GM13976 (cell line): ENCODE data around the gene PRAMEF5.
"Not testable (repeated sequence)": the region's sequence is repeated elsewhere in the genome, so short reads cannot be mapped to it uniquely, and the experiment has no call there.

Experiments
- DNase-seq: peaks from one replicate; pipeline ENCODE4 v3.0.0; 2012; ENCODE audit warnings: low spot score
- in situ Hi-C: fragments of 300-500 bp; cut with MboI; formaldehyde crosslinking; loops from one replicate; pipeline ENCODE4 v1.12.0; 2022; ENCODE audit warnings: low sequenced_read_pairs, mixed read lengths, inconsistent platforms; ENCODE audit not compliant: unreplicated experiment

The PRAMEF5 gene

DNA sequence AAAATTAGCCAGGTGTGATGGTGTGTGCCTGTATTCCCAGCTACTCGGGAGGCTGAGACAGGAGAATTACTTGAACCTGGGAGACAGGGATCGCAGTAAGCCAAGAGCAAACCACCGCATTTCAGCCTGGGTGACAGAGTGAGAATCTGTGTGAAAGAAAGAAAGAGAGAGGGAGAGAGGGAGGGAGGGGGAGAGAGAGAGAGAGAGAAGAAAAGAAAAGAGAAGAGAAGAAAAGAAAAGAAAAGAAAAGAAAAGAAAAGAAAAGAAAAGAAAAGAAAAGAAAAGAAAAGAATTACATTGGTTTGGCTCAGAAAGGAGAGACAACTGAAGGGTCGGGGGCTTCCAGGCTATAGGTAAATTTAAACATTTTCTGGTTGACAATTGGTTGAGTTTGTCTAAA lies 14.4 kb upstream of the PRAMEF5 start:
- not testable (repeated sequence) for DNase-seq
- in situ Hi-C loops = loop anchor here (25.0 kb wide), 1 partner anchor 452 kb away; the partner anchor contains the start of gene PRAMEF1

- not testable (repeated sequence) for DNase-seq
- in situ Hi-C loops = loop anchor here (25.0 kb wide), 1 partner anchor 456 kb away; the partner anchor contains the start of gene PRAMEF1
Measured at GRCh38 chr1:13243536-13244263, 10.3 kb upstream of the PRAMEF5 start.

DNA sequence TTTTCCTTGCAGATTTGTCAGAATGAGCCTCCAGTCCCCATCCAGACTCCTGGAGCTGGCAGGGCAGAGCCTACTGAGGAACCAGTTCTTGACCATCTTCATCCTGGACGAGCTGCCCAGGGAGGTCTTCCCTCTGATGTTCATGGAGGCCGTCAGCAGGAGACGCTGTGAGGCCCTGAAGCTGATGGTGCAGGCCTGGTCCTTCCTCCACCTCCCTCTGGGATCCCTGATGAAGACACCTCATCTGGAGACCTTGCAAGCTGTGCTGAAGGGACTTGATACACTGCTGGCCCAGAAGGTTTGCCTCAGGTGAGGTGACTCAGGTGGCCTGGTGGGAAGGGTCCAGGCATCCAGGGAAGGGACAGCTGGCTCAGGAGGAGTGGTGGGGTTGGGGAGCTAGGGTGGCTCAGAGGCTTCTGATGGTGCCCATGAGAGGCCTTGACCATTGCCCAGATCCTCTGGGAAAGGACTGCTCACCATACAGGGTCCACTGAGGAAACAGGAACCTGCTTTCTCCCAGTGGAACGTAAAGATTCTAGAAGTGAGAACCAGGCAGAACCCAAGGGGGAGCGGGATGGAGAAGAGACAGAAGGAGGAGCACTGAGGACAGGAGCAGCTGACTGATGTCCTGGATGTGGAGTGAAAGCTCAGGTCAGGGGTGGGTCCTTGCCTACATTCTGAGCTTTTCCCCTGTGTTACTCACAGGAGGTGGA lies 8.0 kb upstream of the PRAMEF5 start:
- in situ Hi-C loops = loop anchor here (25.0 kb wide), 1 partner anchor 459 kb away; the partner anchor contains the start of gene PRAMEF1
- DNase-seq = not testable (repeated sequence)

GRCh38 chr1:13246554-13246871 lies 7.5 kb upstream of the PRAMEF5 start:
- not testable (repeated sequence) for DNase-seq
- in situ Hi-C loops = loop anchor here (25.0 kb wide), 1 partner anchor 459 kb away; the partner anchor contains the start of gene PRAMEF1

- in situ Hi-C loops = loop anchor here (25.0 kb wide), 1 partner anchor 460 kb away; the partner anchor contains the start of gene PRAMEF1
- not testable (repeated sequence) for DNase-seq
Measured at GRCh38 chr1:13247122-13247521, 6.9 kb upstream of the PRAMEF5 start.

DNA sequence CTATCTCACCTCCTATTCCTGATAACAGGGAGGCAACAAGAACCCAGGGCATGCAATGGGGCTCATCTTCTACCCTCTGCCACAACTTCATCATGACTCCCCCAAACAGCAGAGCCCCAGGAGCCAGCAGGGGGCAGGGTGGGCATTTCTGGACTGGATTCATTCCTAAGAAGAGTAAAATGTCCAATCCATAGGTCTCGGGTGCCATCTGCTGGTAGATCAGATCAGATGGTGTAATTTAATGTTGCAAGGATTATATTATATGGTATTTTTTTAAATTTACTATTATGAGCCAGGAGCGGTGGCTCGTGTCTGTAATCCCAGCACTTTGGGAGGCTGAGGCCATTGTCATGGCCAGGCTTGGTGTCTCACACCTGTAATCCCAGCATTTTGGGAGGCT lies 11.1 kb downstream of the PRAMEF5 start:
- in situ Hi-C loops, DNase-seq: not testable (repeated sequence)

DNA sequence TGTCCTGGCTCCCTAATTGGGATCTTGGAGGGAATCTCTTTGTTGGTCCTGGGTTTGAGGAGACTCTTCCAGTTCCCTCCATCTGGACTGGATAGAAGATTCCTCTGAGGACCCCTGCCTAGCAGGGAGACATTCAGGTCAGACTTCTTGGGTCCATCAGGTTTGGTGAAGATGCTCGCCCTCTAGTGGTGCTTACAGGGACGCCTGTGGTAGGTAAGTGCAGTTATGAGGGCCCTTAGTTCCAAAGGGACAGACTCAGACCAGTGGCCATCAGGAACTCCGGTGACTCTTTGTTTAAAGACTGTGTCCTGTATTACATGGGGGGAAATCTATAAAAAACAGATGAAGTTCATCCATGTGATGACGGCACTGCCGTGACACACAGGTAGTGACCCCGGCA lies 23.0 kb downstream of the PRAMEF5 start:
- DNase-seq, in situ Hi-C loops: not testable (repeated sequence)

- DNase-seq, in situ Hi-C loops: not testable (repeated sequence)
Measured at GRCh38 chr1:13279617-13280016, 25.6 kb downstream of the PRAMEF5 start.

DNA sequence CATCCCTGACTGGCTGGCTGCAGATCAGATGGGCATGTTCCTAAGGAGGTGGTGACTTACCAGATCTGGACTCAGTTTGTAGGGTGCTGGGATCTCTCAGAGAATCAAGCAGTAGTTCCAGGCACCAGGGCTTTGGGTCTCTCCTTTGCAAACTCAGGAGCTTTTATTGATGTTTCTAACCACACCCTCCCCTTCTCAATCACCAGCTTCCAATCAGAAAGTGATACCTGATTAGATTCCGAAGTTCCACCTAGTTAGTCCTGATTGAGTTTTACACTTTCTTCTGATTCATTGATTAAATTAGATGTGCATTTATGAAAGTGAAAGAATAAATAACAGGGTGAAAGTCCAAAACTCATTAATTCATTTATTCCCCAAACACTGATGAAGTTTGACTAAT lies 31.0 kb downstream of the PRAMEF5 start, which contains the start of gene PRAMEF8:
Gene PRAMEF8, minus strand, starts transcription at position 101 of the 400 bp plus-strand sequence. CDS start 1,046 bp downstream, outside the sequence.
- in situ Hi-C loops = not testable (repeated sequence)

GRCh38 chr1:13289030-13289429 lies 35.0 kb downstream of the PRAMEF5 start:
- in situ Hi-C loops = not testable (repeated sequence)

More for the DNA sequence above, 31.0 kb downstream of the PRAMEF5 start, which contains the start of gene PRAMEF8:
- not testable (repeated sequence) for DNase-seq

GRCh38 chr1:13297216-13297931 lies 43.4 kb downstream of the PRAMEF5 start:
- in situ Hi-C loops, DNase-seq: not testable (repeated sequence)

More at GRCh38 chr1:13289030-13289429, 35.0 kb downstream of the PRAMEF5 start:
- not testable (repeated sequence) for DNase-seq

DNA sequence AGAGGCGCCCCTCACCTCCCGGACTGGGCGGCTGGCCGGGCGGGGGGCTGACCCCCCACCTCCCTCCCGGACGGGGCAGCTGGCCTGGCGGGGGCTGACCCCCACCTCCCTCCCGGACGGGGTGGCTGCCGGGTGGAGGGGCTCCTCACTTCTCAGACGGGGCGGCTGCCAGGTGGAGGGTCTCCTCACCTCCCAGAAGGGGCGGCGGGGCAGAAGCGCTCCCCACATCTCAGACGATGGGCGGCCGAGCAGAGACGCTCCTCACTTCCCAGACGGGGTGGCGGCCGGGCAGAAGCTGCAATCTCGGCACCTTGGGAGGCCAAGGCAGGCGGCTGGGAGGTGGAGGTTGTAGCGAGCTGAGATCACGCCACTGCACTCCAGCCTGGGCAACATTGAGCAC lies 44.7 kb downstream of the PRAMEF5 start:
- in situ Hi-C loops, DNase-seq: not testable (repeated sequence)

GRCh38 chr1:13302197-13302596 lies 48.2 kb downstream of the PRAMEF5 start:
- DNase-seq, in situ Hi-C loops: not testable (repeated sequence)

DNA sequence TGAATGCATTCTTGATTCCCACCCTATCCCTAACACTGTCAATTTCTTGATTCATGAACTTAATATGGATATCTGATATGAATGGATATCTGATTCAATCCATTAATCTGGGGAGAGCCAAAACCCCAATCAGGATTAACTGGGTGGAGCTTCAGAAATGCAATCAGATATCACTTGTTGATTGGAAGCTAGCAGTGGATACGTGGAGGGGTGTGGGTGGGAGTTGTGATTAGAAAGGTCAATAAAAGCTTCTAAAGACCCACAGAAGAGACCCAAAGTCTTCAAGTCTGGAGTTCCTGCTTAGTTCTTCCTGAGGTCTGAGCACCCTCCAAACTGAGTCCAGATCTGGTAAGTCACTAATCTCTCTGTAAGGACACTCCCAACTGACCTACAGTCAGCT lies 49.2 kb downstream of the PRAMEF5 start, which contains the start of gene PRAMEF33:
Gene PRAMEF33, plus strand, starts transcription at position 301 of the 400 bp plus-strand sequence. CDS start 2,416 bp downstream, outside the sequence.
- DNase-seq, in situ Hi-C loops: not testable (repeated sequence)
